IPS-15b (cell line): Measurements from ENCODE around the gene LAMC3.
"Not testable (repeated sequence)": the region's sequence is repeated elsewhere in the genome, so short reads cannot be mapped to it uniquely, and the experiment has no call there.

ENCODE experiments used
- H3K27me3 ChIP-seq: one replicate; pipeline ENCODE4 v1.6.1; 2013; ENCODE audit warnings: low read length; ENCODE audit not compliant: control insufficient read depth, insufficient read depth
- H3K36me3 ChIP-seq: one replicate; pipeline ENCODE4 v1.6.1; 2013; ENCODE audit warnings: low read length; ENCODE audit not compliant: control insufficient read depth, insufficient read depth
- H3K4me1 ChIP-seq: one replicate; pipeline ENCODE4 v1.6.1; 2013; ENCODE audit warnings: mild to moderate bottlenecking, low read length; ENCODE audit not compliant: control insufficient read depth, insufficient read depth
- H3K4me3 ChIP-seq: one replicate; pipeline ENCODE4 v1.5.1; 2013; ENCODE audit warnings: low read depth, low read length
- H3K9ac ChIP-seq: one replicate; pipeline ENCODE4 v1.6.1; 2013; ENCODE audit warnings: low read depth, mild to moderate bottlenecking, low read length
- H3K9me3 ChIP-seq: one replicate; pipeline ENCODE4 v1.6.1; 2013; ENCODE audit warnings: mild to moderate bottlenecking, low read length; ENCODE audit not compliant: control insufficient read depth, insufficient read depth

LAMC3 gene

GRCh38 chr9:130995086-130996011 is 13.6 kb upstream of the LAMC3 start:
- H3K9me3 ChIP-seq = no peaks in the 10 kb centered on the region
- peaks cover 10% of the 10 kb centered on the region for H3K27me3 ChIP-seq
- no peak overlapping the region for H3K9ac ChIP-seq
- peaks cover 3% of the 10 kb centered on the region for H3K4me1 ChIP-seq
- H3K36me3 ChIP-seq = no peaks in the 10 kb centered on the region
- H3K4me3 ChIP-seq = no peak overlapping the region

DNA sequence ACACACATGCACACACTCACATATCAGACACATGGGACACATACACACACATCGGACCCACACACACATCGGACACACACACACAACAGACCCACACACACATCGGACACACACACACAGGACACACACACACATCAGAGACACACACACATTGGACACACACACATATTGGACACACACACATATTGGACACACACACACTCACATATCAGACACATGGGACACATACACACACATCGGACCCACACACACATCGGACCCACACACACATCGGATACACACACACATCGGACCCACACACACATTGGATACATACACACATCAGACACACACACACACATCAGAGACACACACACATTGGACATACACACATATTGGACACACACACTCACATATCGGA is 12.8 kb upstream of the LAMC3 start:
- no peak overlapping the region for H3K9ac ChIP-seq
- H3K36me3 ChIP-seq = no peaks in the 10 kb centered on the region
- peaks cover 10% of the 10 kb centered on the region for H3K27me3 ChIP-seq

GRCh38 chr9:130996676-130997394 is 12.1 kb upstream of the LAMC3 start:
- H3K9ac ChIP-seq = no peak overlapping the region
- no peaks in the 10 kb centered on the region for H3K9me3 ChIP-seq
- H3K36me3 ChIP-seq = no peaks in the 10 kb centered on the region
- H3K4me3 ChIP-seq = no peak overlapping the region
- H3K4me1 ChIP-seq = peaks cover under 1% of the 10 kb centered on the region
- peaks cover 10% of the 10 kb centered on the region for H3K27me3 ChIP-seq

More for the DNA sequence above, 12.8 kb upstream of the LAMC3 start:
- Histone ChIP-seq H3K4me3 (no peak overlapping the region), H3K9me3 (no peaks in the 10 kb centered on the region), H3K4me1 (peaks cover 3% of the 10 kb centered on the region)

DNA sequence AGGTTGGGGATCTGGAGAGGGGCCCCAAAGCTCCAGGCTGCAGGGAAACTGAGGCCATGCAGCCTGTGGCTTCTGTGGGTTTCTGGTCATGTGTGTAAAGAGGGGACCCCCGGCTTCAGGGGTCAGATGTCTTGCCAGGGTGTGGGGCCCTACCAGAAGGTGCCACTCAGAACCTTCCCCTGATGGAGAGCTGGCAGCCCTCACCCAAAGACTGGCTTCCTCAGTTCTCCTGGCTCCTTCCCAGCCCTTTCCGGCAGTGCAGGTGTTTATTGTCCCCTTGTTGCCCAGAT is 11.6 kb upstream of the LAMC3 start:
- H3K9ac ChIP-seq = no peak overlapping the region
- H3K9me3 ChIP-seq = no peaks in the 10 kb centered on the region
- peaks cover 10% of the 10 kb centered on the region for H3K27me3 ChIP-seq
- no peak overlapping the region for H3K4me3 ChIP-seq
- H3K36me3 ChIP-seq = no peaks in the 10 kb centered on the region
- H3K4me1 ChIP-seq = no peaks in the 10 kb centered on the region

DNA sequence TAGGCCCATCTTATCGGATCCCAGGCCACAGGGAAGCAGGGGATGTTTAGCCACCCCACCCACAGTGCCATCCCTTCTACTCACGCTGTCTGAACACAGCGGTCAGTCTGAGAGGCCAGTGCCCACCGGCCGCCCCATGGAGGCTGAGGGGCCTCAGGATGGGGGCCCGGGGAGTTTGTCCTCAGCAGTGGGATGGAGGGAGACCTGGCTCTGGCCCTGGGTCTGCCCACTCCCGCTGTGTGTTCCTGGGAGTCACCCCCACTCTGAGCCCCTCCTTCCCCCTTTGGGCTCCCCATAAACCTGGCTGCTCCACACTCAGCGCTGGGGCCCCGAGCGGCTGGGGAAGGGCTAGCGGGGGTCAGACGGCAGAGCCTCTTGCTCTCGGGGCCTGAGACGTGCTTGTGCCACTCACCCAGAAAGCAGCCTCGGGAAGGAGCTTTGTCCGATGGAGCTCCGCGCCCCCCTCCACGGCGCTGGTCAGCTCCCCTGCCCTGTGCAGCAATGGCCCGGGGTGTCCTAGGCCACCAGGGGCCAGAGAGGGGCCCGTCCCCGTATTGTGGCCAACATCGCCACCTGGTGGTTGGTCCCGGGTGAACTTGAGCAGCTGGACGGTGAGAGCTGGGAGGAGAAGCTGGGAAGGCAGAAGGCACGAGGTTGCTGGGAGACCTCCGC is 10.9 kb upstream of the LAMC3 start:
- H3K9me3 ChIP-seq = no peaks in the 10 kb centered on the region
- no peaks in the 10 kb centered on the region for H3K36me3 ChIP-seq
- H3K27me3 ChIP-seq = peaks cover 10% of the 10 kb centered on the region
- H3K4me3 ChIP-seq = no peak overlapping the region
- no peak overlapping the region for H3K9ac ChIP-seq
- no peaks in the 10 kb centered on the region for H3K4me1 ChIP-seq

DNA sequence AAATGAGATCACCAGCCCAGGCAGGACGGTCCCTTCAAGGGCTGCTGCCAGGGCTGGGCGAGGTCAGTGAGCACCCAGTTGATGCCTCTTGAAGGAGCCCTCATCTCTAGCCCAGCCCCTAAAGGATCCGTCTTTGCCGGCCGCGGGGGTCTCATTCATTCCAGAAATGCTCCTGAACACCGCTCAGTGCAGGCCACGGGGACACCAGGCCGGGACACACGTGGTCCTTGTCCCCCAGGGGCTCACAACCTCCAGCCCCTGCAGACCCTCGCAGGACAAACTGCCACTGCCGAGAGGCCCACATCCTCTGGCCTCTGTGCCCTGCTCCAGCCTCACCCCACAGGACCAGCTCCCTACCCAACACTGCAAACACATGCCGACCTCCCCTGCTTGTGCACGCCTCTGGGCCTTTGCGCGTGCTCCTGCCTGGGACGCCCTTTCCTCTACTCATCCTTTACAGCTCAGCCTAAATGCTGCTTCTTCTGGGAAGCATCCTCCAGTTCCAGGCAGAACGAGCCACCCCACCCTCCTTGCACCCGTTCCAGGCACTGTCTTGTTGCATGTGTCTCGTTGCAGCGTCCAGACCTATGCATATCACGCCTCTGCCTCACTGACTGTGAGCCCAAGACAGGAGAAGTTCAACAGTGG is 10.3 kb upstream of the LAMC3 start:
- Histone ChIP-seq H3K36me3 (no peaks in the 10 kb centered on the region), H3K4me1 (no peaks in the 10 kb centered on the region), H3K27me3 (peaks cover 10% of the 10 kb centered on the region), H3K4me3 (no peak overlapping the region), H3K9me3 (no peaks in the 10 kb centered on the region), H3K9ac (no peak overlapping the region)

GRCh38 chr9:130999245-130999623 is 9.7 kb upstream of the LAMC3 start:
- H3K4me1 ChIP-seq = no peaks in the 10 kb centered on the region
- no peaks in the 10 kb centered on the region for H3K9me3 ChIP-seq
- H3K27me3 ChIP-seq = peaks cover 10% of the 10 kb centered on the region
- H3K4me3 ChIP-seq = no peak overlapping the region
- no peaks in the 10 kb centered on the region for H3K36me3 ChIP-seq
- H3K9ac ChIP-seq = no peak overlapping the region

DNA sequence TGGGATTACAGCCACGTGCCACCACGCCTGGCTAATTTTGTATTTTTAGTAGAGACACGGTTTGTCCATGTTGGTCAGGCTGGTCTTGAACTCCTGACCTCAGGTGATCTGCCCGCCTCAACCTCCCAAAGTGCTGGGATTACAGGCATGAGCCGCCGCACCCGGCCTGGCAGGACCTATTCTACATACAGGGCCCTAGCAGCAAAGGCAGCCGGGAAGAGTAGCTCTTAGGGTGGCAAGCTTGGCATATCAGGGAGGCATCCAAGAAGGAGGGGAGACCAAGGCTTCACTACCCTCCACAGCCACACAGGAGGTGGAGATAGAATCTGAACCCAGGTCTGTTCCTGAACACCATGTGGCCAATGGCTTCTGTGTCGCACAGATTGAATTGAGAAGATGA is 8.4 kb upstream of the LAMC3 start:
- H3K27me3 ChIP-seq = peaks cover 10% of the 10 kb centered on the region
- H3K4me1 ChIP-seq, H3K9me3 ChIP-seq, H3K36me3 ChIP-seq, H3K9ac ChIP-seq, H3K4me3 ChIP-seq: not testable (repeated sequence)

DNA sequence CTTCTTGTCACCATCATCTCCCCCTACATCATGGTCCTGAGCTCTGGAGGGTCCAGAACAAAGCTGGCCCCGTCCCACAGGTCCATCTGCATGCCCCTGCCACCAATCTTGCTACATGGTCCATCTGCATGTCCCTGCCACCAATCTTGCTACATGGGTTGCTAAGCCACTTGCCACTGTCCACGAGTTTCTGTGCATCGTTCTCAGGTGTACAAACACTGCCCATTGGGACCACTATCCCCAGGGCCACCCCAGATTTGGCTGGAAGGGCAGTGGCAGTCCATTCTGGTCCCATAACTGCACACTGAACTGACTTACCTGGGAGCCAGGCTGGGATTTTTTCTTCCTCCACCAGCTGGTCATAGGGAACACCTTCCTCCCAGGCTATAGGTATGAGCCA is 8.0 kb upstream of the LAMC3 start:
- Histone ChIP-seq H3K4me1 (no peaks in the 10 kb centered on the region), H3K4me3 (no peak overlapping the region), H3K9ac (no peak overlapping the region), H3K36me3 (no peaks in the 10 kb centered on the region), H3K27me3 (peaks cover 10% of the 10 kb centered on the region), H3K9me3 (no peaks in the 10 kb centered on the region)

- no peaks in the 10 kb centered on the region for H3K36me3 ChIP-seq
- H3K9me3 ChIP-seq = no peaks in the 10 kb centered on the region
- H3K4me3 ChIP-seq = no peak overlapping the region
- no peak overlapping the region for H3K9ac ChIP-seq
- peaks cover 10% of the 10 kb centered on the region for H3K27me3 ChIP-seq
- H3K4me1 ChIP-seq = no peaks in the 10 kb centered on the region
Observed at GRCh38 chr9:131001990-131002389, 7.0 kb upstream of the LAMC3 start.

GRCh38 chr9:131006601-131007000 is 2.4 kb upstream of the LAMC3 start:
- peaks cover 2% of the 10 kb centered on the region for H3K4me1 ChIP-seq
- no peak overlapping the region for H3K4me3 ChIP-seq
- H3K36me3 ChIP-seq = no peaks in the 10 kb centered on the region
- no peak overlapping the region for H3K9ac ChIP-seq
- H3K27me3 ChIP-seq = peaks cover 9% of the 10 kb centered on the region
- no peaks in the 10 kb centered on the region for H3K9me3 ChIP-seq
